HG03354 (cell line): ENCODE measurements around the gene MPDU1.
"Not testable (repeated sequence)": the region's sequence is repeated elsewhere in the genome, so short reads cannot be mapped to it uniquely, and the experiment has no call there.

ENCODE experiments used
- ATAC-seq: cut with Tn5 transposase; IDR thresholded peaks from one replicate; pipeline ENCODE4 v1.9.1; 2021; ENCODE audit warnings: mild to moderate bottlenecking; ENCODE audit not compliant: unreplicated experiment, poor library complexity, severe bottlenecking

MPDU1 gene

DNA sequence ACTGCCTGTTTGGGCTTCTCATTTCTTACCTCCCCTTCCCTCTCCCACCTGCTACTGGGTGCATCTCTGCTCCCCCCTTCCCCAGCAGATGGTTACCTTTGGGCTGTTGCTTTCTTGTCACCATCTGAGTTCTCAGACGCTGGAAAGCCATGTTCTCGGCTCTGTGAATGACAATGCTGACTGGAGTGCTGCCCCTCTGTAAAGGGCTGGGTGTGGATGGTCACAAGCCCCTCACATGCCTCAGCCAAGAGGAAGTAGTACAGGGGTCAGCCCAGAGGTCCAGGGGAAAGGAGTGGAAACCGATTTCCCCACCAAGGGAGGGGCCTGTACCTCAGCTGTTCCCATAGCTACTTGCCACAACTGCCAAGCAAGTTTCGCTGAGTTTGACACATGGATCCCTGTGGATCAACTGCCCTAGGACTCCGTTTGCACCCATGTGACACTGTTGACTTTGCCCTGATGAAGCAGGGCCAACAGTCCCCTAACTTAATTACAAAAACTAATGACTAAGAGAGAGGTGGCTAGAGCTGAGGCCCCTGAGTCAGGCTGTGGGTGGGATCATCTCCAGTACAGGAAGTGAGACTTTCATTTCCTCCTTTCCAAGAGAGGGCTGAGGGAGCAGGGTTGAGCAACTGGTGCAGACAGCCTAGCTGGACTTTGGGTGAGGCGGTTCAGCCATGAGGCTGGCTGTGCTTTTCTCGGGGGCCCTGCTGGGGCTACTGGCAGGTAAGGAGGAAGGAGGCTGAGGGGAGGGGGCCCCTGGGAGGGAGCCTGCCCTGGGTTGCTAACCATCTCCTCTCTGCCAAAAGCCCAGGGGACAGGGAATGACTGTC is 4.4 kb upstream of the MPDU1 start, which contains the start of gene CD68:
CD68 (plus strand) TSS at position 638 of the 833 bp plus-strand sequence; CDS start at position 678, 40 bp downstream.
- ATAC-seq = peak; percentile 40

DNA sequence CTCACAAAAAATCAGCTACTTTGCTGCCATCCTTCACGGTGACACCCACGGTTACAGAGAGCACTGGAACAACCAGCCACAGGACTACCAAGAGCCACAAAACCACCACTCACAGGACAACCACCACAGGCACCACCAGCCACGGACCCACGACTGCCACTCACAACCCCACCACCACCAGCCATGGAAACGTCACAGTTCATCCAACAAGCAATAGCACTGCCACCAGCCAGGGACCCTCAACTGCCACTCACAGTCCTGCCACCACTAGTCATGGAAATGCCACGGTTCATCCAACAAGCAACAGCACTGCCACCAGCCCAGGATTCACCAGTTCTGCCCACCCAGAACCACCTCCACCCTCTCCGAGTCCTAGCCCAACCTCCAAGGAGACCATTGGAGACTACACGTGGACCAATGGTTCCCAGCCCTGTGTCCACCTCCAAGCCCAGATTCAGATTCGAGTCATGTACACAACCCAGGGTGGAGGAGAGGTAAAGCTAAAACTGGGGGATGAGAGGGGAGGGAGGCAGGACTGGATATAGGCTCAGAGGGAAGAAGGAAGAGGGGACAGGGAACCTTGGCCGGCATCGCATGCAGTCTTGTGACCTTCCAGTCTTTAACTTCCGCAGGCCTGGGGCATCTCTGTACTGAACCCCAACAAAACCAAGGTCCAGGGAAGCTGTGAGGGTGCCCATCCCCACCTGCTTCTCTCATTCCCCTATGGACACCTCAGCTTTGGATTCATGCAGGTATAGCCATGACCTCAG is 3.6 kb upstream of the MPDU1 start:
- ATAC-seq = no peak

DNA sequence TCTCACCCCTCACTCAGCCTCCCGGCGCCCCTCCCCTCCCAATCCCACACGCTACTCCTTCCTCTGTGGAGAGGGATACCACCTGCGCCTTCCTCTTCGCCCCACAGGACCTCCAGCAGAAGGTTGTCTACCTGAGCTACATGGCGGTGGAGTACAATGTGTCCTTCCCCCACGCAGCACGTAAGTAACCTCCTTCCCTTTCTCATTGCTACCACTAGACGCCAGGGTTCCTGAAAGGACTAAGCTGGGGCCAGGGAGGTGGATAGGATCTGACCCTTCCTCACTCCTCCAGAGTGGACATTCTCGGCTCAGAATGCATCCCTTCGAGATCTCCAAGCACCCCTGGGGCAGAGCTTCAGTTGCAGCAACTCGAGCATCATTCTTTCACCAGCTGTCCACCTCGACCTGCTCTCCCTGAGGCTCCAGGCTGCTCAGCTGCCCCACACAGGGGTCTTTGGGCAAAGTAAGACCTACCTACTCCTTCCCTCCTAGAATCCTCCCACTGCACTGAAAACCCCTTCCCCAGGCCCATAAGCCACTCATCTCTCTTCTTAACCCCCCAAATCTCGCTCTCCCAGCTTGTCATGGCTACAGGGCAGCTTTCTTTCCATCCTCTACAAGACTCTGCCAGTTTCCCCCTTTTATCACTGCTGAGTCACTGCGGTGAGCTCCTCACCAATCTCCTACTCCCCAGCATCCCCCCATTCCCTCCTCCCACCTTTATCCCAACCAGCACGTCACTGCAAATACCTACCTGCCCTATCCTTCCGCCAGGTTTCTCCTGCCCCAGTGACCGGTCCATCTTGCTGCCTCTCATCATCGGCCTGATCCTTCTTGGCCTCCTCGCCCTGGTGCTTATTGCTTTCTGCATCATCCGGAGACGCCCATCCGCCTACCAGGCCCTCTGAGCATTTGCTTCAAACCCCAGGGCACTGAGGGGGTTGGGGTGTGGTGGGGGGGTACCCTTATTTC is 2.8 kb upstream of the MPDU1 start:
- ATAC-seq = no peak

DNA sequence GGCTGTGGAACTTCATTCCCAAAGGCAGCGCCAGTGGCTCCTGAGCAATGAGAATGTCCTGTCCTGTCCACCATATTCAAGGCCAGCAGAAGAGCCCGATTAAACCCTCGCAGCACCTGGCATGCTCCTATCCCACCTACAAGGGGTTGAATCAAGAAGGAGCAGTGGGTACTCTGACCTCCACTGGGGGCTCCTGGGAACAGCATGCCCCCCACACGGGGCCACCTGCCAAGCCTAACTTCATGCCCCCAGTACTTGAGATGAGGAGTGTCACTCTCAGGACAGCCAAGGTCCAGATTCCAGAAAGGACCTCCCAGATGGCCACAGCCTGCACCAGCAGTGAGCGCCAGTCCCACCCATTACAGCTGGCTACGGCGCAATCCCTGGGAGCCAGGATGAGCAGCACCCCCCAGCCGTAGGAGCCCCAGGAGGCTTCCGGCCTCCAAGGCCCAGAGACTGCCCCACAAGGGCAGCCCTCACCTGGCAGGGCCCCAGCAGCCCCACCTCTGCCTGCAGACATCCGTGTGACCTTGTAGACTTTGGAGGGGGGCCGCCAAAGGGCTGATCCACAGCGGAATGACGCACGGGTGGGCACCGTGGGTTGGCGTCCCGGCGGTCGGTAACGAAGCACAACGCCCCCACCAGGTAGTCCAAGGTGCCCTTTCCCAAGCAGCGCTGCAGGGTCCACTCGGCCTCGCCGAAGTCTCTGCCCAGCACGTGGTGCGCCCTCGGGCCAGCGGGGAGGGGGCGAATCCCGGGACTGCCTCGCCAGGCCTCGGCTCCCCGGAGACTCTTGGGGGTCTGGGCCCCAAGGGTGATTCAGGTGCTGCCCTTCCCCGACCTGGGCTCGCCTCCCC is 1.0 kb upstream of the MPDU1 start:
- ATAC-seq = no peak

DNA sequence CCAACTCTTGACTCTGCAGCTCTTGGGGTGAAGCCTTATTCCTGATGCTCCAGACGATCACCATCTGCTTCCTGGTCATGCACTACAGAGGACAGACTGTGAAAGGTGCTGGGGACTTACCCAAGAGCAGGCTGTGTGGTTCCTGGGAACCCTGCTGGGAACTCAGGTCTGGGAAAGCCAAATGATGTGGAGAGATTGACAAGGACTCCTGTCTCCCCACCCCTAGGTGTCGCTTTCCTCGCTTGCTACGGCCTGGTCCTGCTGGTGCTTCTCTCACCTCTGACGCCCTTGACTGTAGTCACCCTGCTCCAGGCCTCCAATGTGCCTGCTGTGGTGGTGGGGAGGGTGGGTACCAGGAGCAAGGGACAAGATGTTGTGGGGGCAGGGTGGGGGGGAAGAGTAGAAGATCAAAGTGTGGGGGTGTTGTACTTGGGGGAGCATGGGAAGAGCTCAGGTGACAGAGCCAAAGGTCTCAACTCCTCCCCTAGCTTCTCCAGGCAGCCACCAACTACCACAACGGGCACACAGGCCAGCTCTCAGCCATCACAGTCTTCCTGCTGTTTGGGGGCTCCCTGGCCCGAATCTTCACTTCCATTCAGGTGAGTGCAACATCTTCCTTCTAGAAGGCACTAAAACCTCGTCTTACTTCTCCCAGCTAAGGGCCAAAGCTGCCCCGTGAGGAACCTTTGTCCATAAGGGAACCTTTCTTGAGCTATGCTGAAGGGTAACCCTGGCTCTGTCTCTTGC is 3.2 kb downstream of the MPDU1 start:
- no peak for ATAC-seq

DNA sequence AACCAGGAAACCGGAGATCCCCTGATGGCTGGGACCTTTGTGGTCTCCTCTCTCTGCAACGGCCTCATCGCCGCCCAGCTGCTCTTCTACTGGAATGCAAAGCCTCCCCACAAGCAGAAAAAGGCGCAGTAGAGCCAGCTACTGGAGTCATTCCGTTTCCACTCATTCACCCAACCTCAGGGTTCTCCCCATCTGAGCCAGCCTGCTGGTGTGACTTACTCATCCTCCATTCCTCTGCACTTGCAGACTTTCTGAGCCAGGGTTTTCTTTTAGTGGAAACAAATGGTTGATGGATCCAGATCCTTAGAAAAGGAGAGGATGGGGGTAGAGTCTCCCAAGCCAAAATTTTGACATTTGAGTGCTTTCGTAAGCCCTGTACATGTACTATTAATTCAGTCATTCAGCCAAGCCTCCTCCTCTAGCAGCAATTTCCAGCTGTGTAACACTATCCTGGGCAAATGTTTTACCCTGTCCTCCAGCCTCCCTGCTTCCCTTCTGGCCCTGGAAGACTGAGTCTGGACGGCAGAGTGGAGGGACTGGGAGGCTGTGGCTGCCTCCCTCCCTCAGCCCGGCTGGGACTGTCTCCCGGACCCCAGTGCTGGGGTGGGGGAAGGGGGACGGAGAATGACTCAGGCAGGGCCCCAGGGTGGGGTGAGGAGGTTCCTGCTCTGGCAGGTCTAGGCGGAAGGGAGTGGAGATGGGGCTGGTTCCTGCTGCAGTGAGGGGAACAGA is 3.9 kb downstream of the MPDU1 start:
- no peak for ATAC-seq

DNA sequence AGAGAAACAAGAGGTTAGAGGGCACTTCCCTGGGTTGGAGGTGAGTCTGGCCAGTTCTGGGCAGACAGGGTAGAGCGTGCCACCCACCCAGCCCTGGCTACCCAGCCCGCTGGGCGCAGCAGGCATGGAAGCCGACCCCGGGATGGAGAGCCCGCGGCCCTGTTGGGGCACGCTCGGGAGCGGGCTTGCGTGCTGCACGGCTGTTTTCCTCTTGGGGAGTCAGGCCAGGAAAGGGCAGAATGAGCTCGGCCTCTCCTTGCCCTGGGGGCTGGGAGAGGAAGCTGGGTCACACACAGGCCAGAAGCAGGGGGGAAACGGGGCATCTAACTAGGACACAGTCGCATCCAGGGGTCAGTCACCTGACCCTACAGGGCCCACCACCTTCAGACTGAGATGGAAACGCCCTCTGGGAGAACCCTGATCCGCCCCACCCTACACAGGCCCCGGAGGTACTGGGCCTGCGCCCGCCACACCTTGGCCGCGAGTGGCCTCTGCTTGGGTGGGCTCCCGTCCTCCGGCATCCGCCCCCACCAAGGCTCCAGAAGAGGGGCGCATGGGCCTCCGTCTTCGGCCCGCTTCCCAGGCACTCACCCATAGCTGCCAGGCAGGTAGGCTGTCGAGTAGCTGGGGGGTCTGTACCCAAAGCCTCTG is 5.0 kb downstream of the MPDU1 start:
- ATAC-seq = no peak

DNA sequence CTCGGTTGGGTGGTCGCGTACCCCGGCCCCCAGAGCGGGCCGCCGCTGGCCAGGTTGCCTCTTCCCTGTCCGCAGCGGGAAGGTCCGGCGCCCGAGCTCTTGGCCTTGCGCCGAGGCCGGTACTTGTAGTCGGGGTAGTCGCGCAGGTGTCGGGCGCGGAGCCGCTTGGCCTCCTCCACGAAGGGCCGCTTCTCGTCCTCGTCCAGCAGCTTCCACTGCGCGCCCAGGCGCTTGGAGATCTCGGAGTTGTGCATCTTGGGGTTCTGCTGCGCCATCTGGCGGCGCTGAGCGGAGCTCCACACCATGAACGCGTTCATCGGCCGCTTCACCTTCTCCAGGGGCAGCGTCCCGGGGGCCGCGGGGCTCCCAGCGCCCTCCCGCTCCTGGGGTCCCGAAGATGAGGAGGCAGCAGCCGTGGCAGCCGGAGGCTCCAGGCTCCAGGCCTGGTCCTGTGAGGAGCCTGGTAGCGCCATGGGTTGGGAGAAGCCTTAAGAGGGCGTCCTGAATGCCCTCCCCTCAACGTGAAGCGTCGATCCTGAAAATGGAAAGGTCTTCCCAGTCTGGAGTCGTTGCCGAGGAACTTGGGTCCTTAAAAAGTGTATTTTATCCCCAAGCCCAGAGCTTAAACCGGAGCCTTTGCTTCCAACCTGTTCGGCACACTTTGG is 5.7 kb downstream of the MPDU1 start:
- ATAC-seq = no peak

DNA sequence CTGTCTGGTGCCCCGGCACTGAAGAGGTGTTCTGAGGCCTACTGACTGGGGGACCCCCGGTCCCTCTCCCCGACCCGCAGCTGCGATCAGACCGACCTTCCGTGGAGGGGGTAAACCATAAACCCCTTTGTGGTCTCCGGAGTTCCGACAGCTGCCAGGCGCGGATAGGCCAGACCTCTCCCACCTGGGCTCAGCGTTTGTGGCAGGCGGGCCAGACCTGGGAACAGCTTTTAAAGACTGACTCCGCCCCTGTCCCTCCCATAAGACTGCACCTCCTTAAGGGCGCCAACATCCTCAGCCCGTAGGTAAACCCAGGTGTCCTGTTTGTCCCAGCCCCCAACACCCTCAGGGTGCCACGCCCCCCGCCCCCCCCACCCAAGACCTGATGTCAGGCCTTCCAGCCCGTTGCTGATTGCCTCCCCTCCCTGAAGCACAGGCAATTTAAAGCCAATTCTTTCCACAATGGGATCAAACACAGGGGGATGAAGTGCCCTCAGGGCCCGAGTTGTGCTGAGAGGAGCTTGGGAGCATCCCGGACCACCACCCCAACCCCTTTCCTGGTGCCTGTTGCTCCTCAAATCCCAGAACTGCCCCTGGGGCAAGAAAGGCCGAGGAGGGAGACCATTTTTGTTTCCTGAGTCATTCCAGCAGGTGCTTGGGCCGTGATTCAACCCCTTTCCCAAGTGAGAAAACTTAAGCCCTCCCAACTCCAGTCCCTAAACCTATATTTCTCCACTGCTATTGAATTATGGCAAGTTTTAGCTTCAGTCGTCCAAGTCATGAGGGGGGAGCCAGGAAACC is 6.4 kb downstream of the MPDU1 start, which contains the start of gene SOX15:
SOX15 (minus strand) TSS at position 204 of the 801 bp plus-strand sequence. CDS start 418 bp downstream, outside the sequence.
- ATAC-seq = no peak

DNA sequence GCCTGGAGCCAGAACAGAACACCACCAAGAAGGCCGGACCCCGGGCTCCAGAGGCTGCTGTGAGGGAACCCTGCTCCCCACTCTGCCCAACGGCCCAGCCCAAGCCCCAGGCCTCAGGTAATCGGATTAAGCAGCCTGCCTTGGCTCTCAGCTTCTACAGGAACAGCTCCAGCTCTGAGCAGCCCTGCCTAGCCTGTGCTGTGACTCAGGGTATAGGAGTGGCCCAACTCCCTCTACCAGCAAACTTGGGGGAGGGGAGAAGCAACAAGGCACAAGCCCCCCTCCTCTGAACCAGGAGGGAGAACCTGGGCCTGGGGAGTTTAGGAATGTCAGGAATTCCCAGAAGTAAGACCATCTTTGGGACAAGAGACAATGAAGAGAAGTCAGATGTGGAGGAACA is 7.1 kb downstream of the MPDU1 start:
- ATAC-seq = no peak

DNA sequence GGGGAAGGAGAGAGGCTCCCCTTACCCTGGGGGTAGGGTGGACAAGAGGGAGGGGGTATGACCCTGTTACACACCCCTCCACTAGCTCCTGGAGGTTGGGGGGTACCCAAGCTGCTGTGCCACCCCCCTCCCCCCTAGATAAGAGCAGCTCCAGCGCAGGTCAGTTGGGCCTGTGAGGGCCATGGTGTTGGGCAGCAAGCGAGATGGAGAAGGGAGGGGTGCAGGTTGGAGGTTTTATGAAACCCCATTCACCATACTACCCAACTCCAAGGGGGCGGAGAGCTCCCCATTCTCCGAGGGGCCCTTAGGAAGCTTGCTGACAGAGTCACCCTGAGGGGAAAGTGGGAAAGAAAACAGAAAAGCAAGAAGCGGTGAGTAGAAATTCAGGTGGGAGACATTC is 7.9 kb downstream of the MPDU1 start:
- ATAC-seq = no peak

DNA sequence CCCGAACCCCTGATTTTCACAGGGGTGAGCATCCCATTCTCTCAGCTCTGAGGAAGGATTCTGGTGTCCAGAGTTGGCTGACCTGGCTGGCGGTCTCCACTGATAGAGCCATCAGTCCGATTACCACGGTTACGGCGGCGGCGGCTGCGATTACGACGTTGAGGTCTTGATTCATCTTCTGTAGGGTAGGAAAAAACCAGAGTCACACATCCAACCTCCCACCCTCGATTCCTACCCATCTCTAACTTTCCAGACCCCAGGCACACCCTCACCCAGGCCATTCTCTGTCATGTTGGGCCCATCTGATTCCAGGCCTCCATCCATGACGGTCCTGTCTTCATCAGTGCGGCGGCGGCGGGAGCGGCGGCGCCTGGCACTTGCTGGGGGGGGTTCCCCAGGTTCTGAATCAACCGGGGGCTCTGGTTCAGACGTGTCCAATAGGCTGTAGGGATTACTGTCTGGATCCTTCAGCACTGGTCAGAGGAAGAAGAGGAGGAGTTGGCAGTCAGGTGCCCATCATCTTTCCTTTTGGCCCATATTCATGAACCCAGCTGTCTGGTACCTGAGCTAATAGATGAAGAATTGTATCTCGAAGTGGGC is 8.9 kb downstream of the MPDU1 start:
- no peak for ATAC-seq

DNA sequence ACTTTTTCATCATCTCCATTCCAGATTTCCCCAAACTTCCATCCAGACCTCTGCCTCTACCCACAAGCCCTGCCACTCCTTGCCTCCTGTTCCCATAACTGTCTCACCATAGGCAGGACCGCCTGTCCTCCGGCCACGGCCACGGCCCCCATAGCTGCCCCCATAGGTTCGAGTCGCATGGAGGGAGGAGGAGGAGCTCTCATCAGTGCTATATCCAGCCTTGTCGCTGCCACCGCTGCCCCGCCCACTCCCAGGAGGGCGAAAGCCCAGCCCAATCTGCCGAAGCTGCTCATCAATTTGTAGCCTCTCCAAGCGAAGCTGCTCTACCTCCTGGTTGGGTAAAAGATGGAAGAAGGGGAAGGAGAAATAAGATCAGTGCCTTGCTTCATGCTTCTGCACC is 9.6 kb downstream of the MPDU1 start:
- no peak for ATAC-seq

DNA sequence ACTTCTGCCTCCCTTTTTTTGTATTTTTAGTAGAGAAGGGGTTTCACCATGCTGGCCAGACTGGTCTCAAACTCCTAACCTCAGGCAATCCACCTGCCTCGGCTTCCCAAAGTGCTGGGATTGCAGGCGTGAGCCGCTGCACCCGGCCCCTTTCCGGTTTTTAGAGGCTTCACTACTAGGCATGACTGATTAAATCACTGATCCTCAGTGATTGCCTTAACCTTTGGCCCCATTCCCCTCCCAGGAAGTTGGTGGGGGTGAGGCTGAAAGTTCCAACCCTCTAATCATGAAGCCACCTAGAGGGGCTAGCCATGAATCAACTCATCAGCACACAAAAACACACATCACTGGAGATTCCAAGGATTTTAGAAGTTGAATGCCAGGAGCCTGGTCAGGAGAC is 13.9 kb downstream of the MPDU1 start:
- ATAC-seq = not testable (repeated sequence)

DNA sequence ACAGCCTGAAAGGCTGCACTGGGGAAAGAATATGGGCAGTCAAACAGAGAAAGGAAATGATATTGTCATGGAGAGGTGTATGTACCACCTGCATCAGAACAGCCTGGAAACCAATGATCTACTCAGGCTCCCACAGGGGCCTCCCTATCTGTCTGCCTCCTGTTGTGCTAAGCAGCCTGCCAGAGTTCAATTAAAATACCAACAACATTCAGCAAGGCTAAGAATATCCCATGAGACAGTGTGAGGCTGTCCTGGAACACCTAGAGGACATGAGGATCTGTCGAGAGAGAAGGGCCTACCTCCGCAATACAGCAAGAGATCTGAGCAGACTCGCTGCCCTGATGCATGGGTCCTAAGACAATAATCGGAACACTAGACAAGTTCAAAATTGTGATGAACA is 22.6 kb downstream of the MPDU1 start:
- ATAC-seq = no peak
